ENCODE measurements around the gene BRCA1.
"Not testable (repeated sequence)": the region's sequence is repeated elsewhere in the genome, so short reads cannot be mapped to it uniquely, and the experiment has no call there.

Gene BRCA1

DNA sequence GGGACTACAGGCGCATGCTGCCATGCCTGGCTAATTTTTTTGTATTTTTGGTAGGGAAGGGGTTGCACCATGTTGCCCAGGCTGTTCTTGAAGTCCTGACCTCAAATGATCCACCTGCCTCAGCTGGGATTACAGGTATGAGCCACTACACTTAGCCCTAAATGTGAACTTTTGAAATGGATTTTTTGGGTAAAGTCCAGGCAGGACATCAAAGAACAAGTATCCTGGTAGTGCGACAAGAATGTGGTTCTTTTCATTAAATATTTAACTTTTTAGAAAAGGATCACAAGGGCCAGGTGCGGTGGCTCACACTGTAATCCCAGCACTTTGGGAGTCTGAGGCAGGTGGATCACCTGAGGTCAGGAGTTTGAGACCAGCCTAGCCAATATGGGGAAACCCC is 30.5 kb upstream of the BRCA1 start:
- TF ChIP-seq CTCF (IDR thresholded peaks at IDR 0.05; ENCODE audit: low read depth, low read length) (no peak), POLR2A (IDR thresholded peaks at IDR 0.05; ENCODE audit: extremely low read depth, insufficient read length) (no peak), MYC (IDR thresholded peaks at IDR 0.05; ENCODE audit: low read depth, low read length) (no peak)
- TF ChIP-seq, protein P1, sequence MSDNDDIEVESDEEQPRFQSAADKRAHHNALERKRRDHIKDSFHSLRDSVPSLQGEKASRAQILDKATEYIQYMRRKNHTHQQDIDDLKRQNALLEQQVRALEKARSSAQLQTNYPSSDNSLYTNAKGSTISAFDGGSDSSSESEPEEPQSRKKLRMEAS (IDR thresholded peaks at IDR 0.05; ENCODE audit: low read depth, low read length), result no peak
- H3K4me3 ChIP-seq (ENCODE audit: low read depth, low read length), result no peak overlapping the region
- DNase-seq (ENCODE audit: low read depth), result no peak

DNA sequence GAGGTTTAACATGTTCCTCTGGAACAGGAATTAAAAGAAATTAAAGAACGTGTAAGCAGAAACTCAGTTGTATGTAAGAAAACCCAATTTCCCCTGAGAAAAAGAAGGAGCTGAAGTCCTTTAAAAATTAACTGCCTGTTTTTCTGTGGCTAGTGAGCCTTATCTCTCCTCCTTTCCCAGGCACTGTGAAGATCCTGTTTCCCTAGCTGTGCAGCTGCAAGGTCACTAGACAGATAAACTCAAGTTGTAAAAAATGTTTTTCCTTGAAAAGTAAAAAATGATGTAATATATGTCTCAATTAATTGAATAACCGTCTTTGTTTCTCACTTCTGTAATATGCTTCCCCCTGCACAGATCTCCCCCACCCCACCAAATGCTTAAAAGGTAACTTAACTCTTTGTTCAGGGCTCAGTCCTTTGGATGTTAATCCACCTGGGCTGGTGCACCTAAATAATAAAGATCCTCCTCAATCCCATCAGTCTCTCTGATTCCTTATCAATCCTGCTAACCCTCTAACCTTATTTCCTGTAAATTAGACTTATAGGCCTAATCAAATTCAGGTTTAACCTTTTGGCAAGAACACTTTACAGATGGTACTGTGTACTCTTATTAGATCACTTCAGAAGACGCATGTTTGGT is 28.2 kb upstream of the BRCA1 start:
- H3K4me3 ChIP-seq (ENCODE audit: low read depth, low read length); DNase-seq (ENCODE audit: low read depth): not testable (repeated sequence)

- no peak for DNase-seq (ENCODE audit: low read depth)
- H3K4me3 ChIP-seq (ENCODE audit: low read depth, low read length), result no peak overlapping the region
- TF ChIP-seq CTCF (IDR thresholded peaks at IDR 0.05; ENCODE audit: low read depth, low read length), result no peak
- TF ChIP-seq MYC (IDR thresholded peaks at IDR 0.05; ENCODE audit: low read depth, low read length), result no peak
- no peak for TF ChIP-seq POLR2A (IDR thresholded peaks at IDR 0.05; ENCODE audit: extremely low read depth, insufficient read length)
- TF ChIP-seq, protein P1 (IDR thresholded peaks at IDR 0.05; ENCODE audit: low read depth, low read length), result no peak
Measured at GRCh38 chr17:43151880-43152456, 26.8 kb upstream of the BRCA1 start.

DNA sequence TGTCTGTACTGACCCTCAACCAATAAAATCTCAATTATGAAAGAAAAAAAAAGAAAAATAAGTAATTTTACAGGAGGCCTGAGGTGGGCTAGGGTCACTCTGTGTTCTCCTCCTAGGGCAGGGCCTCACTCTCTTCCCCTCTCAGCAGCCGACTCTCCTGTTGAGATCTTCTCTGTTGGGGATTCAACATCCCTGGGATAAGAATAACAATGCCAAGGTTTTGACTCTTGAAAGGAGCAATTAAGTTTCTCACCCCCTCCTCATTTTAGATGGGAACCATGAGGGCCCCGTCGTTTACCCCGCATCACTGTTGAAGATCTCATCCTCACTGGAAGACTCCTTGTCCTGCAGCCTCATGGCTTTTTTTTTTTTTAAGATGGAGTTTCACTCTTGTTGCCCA is 21.5 kb upstream of the BRCA1 start:
- no peak overlapping the region for H3K4me3 ChIP-seq (ENCODE audit: low read depth, low read length)
- DNase-seq (ENCODE audit: low read depth), result no peak
- TF ChIP-seq POLR2A (IDR thresholded peaks at IDR 0.05; ENCODE audit: extremely low read depth, insufficient read length) (no peak), MYC (IDR thresholded peaks at IDR 0.05; ENCODE audit: low read depth, low read length) (no peak), CTCF (IDR thresholded peaks at IDR 0.05; ENCODE audit: low read depth, low read length) (no peak)
- TF ChIP-seq, protein P1 (IDR thresholded peaks at IDR 0.05; ENCODE audit: low read depth, low read length), result no peak

- DNase-seq (ENCODE audit: low read depth), result no peak
- no peak overlapping the region for H3K4me3 ChIP-seq (ENCODE audit: low read depth, low read length)
- TF ChIP-seq CTCF (IDR thresholded peaks at IDR 0.05; ENCODE audit: low read depth, low read length) (no peak), MYC (IDR thresholded peaks at IDR 0.05; ENCODE audit: low read depth, low read length) (no peak), POLR2A (IDR thresholded peaks at IDR 0.05; ENCODE audit: extremely low read depth, insufficient read length) (no peak)
- TF ChIP-seq, protein P1 (IDR thresholded peaks at IDR 0.05; ENCODE audit: low read depth, low read length), result no peak
Measured at GRCh38 chr17:43143201-43143600, 18.0 kb upstream of the BRCA1 start.

- H3K4me3 ChIP-seq (ENCODE audit: low read depth, low read length), result no peak overlapping the region
- peak; percentile 28 for DNase-seq (ENCODE audit: low read depth)
- TF ChIP-seq, protein P1 (IDR thresholded peaks at IDR 0.05; ENCODE audit: low read depth, low read length), result no peak
- TF ChIP-seq CTCF (IDR thresholded peaks at IDR 0.05; ENCODE audit: low read depth, low read length) (no peak), POLR2A (IDR thresholded peaks at IDR 0.05; ENCODE audit: extremely low read depth, insufficient read length) (no peak), MYC (IDR thresholded peaks at IDR 0.05; ENCODE audit: low read depth, low read length) (no peak)
Measured at GRCh38 chr17:43142153-43142552, 17.0 kb upstream of the BRCA1 start.
